Renal cortical epithelial cell (primary cell): ENCODE results near the gene CEP112. TPM values are rescaled to one million over a fixed set of nuclear protein-coding genes. Genes with fewer than 3 reads are reported as not detected.
"Not testable (repeated sequence)": the region's sequence is repeated elsewhere in the genome, so short reads cannot be mapped to it uniquely, and the experiment has no call there.

ENCODE experiments used
- DNase-seq: peaks from one replicate; pipeline ENCODE4 v3.0.0-alpha.2; 2011; ENCODE audit warnings: low read depth
- total RNA-seq: library from RNA; depleted of rRNA; stranded (reverse); fragments of >200 nt; gene quantifications from 2 replicates; pipeline ENCODE4 v1.2.3, GENCODE V29; 2014

CEP112 gene
- total RNA-seq, 1 donor from 2014 or later = 27.0 TPM

DNA sequence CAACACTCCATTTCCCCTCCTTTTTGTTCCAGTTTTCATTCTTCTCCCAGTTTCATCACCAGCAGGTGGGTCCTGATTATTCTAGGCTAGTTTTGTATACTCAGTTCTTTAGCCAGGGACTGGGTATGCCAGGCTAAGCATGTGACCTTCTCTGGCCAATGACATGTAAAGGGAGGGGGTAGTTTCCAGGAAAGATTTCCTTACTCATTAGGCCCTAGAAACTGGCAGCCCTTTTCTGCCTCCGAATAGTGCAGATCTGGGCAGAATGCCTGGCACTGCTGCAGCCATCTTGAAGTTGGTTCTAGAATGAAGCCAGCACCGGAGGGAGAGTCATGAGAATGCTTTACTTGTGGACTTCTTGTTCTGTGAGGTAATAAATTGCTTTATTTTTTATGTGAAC lies 503.6 kb downstream of the CEP112 start:
- no peak for DNase-seq

DNA sequence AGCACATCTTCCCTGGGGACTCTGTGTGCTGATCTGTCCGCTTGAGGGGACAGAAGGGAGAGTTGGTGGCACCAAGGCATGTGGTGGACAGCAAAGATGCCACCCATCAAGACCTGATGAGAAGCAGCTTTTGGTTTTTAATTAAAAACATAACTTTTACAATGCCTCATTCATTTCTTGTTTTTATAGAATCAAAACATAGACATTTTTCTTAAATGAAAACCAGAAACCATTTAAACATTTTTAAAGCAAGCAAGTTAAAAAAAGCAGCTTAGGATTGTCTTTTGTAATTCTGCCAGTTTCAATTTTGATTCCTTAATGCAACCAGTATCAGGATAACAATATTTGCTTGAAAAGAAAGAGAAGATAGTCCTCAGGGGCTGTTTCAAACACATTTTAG lies 506.8 kb downstream of the CEP112 start:
- DNase-seq = no peak

DNA sequence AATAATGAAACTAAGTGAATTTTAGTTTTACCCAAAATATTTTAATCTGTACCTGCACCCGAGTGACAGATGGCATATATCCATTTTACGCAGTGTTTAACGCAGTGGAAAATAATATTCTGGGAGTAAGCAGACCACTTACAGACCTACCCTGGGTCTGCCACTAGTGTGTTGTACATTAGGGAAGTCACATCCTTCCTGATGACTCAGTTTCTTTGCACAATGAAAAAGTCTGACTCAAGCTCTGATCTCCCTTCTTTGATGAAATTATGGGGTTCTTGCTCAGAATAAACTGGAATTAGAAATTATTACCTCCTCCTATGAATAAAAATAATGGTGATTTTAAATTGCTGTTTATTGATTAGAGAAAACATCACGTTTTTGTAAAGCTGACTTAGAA lies 507.3 kb downstream of the CEP112 start:
- DNase-seq = no peak

DNA sequence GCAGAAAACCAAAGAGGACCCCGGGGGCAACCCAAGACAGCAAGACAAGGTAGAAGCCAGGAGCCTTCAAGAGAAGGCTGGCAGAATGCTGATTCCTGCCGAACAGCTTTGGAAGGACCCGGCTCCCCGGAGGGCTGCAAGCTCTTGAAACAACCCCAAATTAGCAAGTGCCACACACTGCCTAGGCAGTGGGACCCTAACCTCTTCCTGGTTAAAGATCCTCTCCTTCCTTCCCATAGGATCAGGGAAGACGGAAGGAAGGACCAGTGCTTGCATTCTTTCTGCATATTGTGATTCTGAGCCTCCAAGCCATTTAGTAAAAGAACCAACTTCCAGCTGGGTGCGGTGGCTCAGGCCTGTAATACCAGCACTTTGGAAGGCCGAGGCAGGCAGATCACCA lies 508.5 kb downstream of the CEP112 start:
- no peak for DNase-seq

DNA sequence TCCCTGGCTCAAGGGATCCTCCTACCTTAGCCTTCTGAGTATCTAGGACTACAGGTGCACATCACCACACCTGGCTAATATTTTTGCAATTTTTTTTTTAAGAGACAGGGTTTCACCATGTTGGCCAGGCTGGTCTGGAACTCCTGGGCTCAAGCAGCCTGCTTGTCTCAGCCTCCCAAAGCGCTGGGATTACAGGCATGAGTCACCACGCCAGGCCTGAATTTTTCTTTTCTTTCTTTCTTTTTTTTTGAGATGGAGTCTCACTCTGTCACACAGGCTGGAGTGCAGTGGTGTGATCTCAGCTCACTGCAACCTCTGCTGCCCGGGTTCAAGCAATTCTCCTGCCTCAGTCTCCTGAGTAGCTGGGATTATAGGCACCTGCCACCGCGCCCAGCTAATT lies 510.2 kb downstream of the CEP112 start:
- not testable (repeated sequence) for DNase-seq

DNA sequence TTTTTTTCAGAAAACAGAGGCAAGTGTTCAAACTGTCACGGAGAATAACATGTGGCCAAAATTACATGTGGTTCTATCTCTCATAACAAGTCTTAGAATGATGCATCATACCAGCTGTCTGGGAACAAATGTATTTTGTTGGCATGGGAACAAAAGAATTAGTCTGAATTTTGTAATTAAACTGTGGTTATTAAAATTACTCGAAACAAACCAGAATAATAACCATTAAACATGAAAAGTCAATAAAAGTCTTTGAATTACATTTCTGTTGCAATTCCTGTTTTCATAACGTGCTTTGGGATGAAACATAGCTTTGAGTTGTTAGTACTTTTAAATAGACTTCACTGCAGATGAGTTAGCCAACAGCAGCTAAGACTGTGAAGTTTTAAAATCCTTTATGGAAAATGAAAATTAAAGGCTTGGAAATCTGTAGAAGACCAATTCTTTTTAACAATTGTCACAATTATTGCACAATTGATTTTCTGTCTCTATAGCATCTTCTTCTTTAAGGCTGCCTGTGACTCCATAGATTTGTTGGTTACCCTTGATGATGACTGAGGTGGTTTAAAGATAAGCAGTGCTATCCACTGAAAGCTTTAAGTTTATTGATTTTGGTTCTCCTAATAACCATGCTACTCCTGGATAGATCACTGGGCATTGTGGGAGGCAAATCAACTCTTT lies 512.6 kb downstream of the CEP112 start:
- DNase-seq = no peak

DNA sequence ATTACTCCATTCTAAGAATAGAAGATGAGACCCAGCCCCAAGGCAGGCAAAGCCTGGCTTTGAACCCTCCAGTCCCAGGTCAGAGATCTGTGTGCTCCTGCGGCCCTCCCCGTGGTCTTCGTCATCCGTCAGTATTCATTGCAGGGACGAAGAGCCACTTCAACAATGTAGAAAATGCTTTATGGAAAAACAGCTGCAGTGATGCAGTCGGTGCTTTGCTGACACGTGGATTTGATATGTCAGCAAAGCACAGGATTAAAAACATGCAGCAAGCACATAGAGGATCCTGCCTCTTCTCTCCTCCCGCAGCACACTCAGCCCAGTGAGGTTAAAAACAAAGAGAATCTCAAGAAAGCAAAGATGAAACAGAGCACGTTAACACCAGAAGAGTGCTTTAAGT lies 513.4 kb downstream of the CEP112 start:
- no peak for DNase-seq

DNA sequence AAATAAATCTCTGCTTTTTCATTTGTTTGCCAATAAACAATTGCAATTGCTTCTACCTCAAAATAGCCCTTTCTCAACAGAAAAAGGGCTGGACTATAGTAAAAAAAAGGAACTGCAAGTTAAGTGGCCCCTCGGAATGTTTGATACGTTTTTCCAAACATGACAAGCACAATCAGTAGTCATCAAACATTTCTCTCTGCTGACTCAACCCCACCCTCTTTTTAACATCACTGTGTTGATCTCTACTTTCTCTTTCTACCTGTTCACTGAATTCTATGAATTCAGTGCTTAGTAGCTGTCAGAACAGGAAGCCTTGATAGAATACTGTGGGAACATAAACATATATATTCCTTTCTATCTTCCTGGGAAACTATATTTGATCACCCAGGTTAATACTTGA lies 514.0 kb downstream of the CEP112 start:
- DNase-seq = peak; percentile 30

DNA sequence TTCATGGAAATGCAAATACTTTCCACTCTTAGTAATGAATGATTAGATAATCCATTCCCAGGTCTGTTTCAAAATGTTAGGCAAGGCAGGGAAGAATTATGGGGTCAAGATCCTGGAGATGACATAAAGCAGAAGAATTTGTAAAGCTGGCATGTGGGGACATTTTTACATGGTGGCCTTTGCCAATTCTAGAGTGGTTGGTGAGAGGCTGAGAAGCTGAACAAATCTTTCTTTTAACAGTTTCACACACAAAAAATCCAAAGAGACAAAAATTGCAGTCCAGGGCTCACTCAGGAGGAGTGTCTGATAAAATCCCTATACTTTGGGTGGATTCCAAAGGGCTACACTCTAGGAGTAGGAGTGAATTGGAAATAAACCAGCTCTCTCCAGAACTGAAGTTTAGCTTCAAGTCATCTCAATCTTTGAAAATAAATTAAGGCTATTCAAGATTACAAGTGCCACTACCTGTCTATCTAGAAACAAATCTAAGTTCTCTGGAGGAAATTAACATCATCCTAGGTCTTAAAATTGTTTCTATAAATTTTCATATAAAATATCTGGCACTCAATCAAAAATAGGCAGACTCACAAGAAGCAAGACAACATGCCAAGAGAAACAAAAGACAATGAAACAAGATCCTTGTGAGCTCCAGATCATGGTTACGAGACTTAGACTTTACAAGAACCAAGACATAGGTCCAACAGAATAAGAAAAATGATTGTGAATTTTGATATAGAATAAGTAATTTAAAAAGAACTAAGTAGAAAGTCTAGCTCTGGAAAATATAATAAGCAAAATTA lies 517.5 kb downstream of the CEP112 start:
- DNase-seq = no peak

DNA sequence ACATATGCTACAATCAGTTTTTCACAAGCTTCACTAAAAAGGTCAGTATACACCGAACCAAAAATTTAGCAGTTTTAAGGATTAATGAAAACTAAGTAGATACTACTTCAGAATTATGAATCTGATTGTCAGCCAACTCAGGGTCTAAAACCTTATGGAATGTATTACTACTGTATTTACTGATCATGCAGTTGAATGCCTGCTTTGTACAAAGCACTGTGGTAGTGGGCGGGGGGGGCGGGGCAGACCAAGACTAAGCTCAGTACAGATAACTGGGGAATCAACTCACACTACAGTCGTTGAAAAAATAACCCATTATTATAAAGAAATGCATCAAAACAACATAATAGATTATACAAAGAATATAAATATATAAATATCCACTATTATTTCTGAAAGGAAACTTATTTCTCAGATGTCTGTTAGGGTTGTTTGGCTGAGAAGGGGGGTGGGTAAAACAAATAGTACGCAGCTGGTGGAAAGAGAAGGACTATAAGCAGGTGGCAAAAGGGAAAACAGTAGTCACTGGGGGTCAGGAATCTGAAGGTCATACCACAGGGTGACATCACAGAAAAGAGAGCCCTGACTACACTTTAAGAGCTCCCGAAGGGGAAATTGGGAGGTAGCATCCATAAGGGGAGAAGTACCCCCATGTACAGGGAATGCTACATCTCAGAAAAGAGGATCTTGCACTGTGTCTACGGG lies 521.1 kb downstream of the CEP112 start:
- no peak for DNase-seq

DNA sequence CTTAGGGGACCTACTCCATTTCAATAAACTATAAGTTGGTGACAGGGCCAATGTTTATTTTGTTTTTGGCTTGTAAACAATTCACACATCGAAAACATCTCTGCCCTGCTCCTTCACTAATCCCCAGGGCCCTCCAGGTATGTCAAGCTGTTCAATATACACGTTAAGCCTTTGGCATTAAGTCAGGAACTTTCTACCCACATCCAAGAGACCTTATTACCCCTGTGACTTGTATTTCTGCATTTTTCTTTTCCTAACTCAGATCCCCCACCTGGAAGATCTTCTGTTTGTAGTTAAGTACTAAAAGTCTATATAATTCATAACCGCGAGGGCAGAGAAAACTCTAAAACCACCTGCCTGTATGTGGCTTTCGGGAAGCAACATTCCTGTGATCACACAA lies 523.7 kb downstream of the CEP112 start:
- DNase-seq = peak; percentile 18

DNA sequence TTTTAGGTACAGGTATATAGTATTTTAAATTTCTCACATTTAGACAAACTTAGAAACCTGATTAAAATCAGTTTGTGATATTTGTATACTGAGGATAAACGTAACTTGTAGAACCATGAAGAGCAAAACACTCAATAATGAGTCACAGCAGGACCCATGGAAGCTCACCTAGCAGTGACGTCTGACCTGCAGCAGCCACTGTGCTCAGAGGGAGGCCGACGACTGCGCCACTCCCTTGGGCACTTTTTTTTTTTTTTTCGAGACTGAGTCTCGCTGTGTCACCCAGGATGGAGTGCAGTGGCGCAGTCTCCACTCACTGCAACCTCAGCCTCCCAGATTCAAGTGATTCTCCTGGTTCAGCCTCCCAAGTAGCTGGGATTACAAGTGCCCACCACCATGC lies 524.3 kb downstream of the CEP112 start:
- no peak for DNase-seq

DNA sequence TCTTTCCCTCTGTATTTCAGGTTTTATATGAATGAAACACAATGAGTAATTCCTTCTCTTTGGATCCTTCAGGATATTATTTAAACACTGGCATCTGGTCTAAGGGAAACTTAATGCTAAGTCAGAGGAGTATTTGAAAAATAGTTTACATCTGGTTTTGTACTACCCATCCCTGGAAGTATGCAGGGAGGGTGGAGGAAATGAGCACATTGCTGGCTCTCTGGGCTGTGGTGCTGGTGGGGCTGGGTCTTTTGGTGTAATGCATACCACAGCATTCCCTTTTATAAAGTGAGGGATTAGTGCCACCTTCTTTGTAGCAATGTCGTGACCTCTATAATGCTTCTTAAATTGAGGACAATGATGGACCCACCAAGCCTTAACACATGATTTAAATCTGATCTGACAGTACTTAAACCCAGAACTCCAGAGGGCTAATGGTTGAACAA lies 525.0 kb downstream of the CEP112 start:
- no peak for DNase-seq

DNA sequence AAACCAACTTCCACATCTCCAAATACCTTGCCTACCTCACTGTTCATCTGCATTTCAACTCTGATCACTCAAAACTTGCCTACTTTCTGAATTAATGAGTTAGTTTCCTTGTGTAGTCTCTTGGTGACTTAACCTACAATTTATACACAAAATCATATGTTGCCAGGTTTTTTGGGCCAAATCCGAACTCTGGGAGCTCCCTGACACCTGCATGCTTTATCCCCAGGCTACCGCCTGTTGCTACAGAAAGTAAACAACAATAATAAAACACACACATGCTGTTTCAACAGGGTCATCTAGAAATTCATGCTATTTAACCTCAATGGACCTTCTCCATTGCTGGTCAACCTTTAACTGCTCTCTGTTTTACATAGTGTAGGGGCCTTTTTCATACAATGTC lies 526.0 kb downstream of the CEP112 start:
- DNase-seq = no peak

DNA sequence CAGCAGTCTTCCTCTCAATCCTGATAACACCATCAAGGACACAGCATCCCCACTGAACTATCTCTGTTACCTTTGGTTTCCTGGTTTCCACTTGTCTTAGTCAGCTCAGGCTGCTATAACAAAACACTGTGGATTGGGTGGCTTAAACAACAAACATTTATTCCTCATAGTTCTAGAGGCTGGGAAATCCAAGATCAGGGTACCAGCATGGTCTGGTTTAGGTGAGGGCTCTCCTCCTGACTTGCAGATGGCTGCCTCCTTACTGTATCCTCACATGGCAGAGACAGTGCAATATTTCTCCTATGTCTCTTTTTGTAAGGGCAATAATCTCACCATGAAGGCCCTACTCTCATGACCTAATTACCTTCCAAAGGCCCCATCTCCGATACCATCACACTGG lies 527.2 kb downstream of the CEP112 start:
- DNase-seq = no peak

DNA sequence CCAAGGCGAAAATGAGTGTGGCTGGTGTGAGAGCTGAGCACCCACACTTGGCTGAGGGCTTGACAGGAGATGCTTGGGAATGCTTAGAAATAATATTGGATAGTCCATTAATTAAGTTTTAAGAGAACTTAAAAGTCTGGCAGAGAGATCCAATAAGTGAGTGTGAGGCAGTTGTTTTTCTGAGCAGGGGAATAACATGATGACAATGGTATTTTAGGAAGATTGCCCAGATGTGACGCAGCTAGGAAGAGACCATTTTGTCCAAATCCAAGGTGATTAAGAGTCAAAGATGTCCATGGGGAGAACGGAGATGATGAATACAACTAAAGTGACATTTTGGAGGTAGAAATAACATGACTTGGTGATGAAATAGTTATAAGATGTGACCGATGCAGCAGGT lies 527.7 kb downstream of the CEP112 start:
- DNase-seq = no peak

DNA sequence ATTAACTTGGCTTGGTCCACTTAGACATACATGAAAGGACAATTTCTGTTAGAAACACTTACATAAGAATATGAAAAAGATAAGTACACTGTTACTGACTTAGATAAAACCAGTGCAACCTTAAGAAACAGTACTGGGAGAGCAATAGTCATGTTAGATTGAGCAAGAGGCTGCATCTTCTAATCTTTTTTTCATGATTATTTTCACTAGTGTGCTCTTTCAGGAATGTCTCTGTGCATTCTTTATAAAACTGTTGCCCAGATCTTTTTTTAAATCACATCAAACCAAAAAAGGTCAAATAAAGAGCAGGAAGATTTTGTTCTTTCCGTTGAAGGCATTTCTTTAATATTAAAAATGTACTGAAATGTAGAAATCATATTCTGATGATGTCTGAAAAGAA lies 529.7 kb downstream of the CEP112 start:
- no peak for DNase-seq

DNA sequence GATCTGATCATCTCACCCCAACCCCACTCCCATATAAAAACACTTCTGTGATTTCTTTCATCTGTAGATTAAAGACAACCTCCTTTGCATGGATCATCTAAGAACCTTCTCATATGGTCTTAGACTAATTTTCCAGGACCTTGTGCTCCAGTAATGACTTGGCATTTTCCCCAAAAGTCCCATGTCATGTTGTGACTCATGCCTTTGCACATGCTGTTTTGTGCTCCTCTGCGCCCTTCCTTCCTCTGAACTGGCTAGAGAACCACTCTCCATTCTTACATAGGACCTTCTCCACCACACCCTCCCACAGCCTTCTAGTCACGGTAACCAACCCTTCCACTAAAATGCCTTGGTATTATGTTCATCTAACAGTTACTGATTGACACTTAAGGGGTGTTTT lies 531.0 kb downstream of the CEP112 start:
- peak; percentile 33 for DNase-seq

DNA sequence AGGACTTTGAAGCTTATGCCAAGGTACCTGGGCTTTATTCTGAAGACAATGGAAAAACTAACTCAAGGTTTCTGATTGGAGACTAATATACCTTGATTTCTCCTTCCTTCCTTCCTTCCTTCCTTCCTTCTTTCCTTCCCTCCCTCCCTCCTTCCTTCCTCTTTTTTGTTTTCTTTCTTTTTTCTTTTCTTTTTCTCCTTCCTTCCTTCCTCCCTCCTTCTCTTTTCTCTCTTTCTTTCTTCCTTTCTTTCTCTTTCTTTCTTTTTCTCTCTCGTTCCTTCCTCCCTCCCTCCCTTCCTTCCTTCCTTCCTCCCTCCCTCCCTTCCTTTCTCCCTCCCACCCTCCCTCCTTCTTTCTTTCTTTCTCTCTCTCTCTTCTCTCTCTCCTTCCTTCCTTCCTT lies 531.9 kb downstream of the CEP112 start:
- no peak for DNase-seq

DNA sequence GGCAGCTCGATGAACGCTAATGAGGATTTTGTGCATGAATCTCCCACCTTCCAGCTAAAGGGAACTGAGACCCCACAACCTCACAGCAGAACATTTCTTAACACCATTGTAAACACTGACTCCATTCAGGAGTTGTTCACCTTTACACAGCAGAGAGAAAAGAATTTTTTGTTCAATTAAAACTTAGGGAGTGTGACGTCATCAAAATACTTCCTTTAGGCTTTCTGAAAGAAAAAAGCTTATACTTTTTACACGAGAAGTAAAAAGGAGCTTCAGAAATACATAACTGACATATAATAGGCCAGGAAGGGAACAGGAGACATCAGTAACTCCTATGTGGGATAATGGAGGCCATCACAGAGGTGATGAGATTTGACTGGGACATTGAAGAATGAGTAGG lies 532.4 kb downstream of the CEP112 start:
- no peak for DNase-seq

DNA sequence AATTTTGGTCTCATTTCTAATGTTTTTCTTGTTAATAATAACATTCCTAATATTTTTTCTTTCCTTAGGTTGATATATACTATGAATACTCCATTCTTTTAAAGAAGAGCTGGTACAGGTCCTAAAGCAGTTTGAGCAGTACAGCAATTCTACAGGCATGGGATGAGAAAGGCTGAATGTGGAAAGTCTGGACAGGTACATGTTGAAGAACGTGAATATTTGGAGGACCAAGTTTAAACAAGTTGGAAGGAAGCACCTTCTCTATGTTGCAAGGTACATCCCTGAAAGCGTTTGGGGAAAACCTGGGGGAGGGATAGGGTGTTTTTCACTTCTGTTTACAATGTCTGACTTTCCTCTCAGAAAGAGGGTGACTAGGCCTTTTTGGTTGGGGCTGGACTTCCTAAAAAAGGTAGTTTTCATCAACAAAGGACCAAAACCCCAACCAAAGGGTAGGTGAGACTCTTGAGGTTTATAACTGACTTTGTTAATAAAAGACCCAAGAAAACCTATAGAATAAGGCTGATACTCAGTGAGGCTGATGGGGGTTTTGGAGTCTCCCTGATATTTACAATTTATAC lies 534.6 kb downstream of the CEP112 start:
- no peak for DNase-seq
